Measurements from ENCODE around the gene LGALS4.
"Not testable (repeated sequence)": the region's sequence is repeated elsewhere in the genome, so short reads cannot be mapped to it uniquely, and the experiment has no call there.

Gene LGALS4

GRCh38 chr19:38793177-38793576 lies 19.6 kb downstream of the LGALS4 start:
- H2AFZ ChIP-seq (ENCODE audit: low read length): no peak overlapping the region

GRCh38 chr19:38792250-38793111 lies 20.3 kb downstream of the LGALS4 start:
- no peak overlapping the region for H2AFZ ChIP-seq (ENCODE audit: low read length)
- TF ChIP-seq EZH2phosphoT487 (IDR thresholded peaks at IDR 0.05; ENCODE audit: borderline replicate concordance): no peak
- TF ChIP-seq CTCF (conservative IDR thresholded peaks at IDR 0.05; ENCODE audit: low read length): no peak

More at GRCh38 chr19:38793177-38793576, 19.6 kb downstream of the LGALS4 start:
- H3K4me1 ChIP-seq (ENCODE audit: insufficient read depth, low read length, poor library complexity, severe bottlenecking): no peaks in the 10 kb centered on the region
- H3K9me2 ChIP-seq (replicated peaks; ENCODE audit: low read depth, low read length): no peaks in the 10 kb centered on the region
- no peak overlapping the region for H3K9ac ChIP-seq (ENCODE audit: low read depth, low read length, poor library complexity, severe bottlenecking)
- H3K27me3 ChIP-seq (ENCODE audit: insufficient read depth, low read length, poor library complexity, severe bottlenecking): no peaks in the 10 kb centered on the region
- no peaks in the 10 kb centered on the region for H3K79me2 ChIP-seq (ENCODE audit: insufficient read depth, low read length)
- no peak for TF ChIP-seq CTCF (conservative IDR thresholded peaks at IDR 0.05; ENCODE audit: low read length)
- no peak for TF ChIP-seq EZH2phosphoT487 (IDR thresholded peaks at IDR 0.05; ENCODE audit: borderline replicate concordance)
- no peaks in the 10 kb centered on the region for H3F3A ChIP-seq (ENCODE audit: low read depth)
- no peak overlapping the region for H3K4me3 ChIP-seq (ENCODE audit: low read length, poor library complexity, severe bottlenecking)
- no peak overlapping the region for H3K4me2 ChIP-seq (ENCODE audit: low read depth, low read length, poor library complexity, severe bottlenecking)
- H4K20me1 ChIP-seq (ENCODE audit: insufficient read depth, low read length, poor library complexity, severe bottlenecking): no peaks in the 10 kb centered on the region
- H3K9me3 ChIP-seq (ENCODE audit: insufficient read depth, low read depth, low read length): no peaks in the 10 kb centered on the region
- no peaks in the 10 kb centered on the region for H3K36me3 ChIP-seq (ENCODE audit: insufficient read depth, low read length)

GRCh38 chr19:38791451-38792064 lies 21.2 kb downstream of the LGALS4 start:
- H3K4me1 ChIP-seq (ENCODE audit: insufficient read depth, low read length, poor library complexity, severe bottlenecking); H3F3A ChIP-seq (ENCODE audit: low read depth); H3K9me3 ChIP-seq (ENCODE audit: insufficient read depth, low read depth, low read length); H3K36me3 ChIP-seq (ENCODE audit: insufficient read depth, low read length); H3K4me2 ChIP-seq (ENCODE audit: low read depth, low read length, poor library complexity, severe bottlenecking); H3K4me3 ChIP-seq (ENCODE audit: low read length, poor library complexity, severe bottlenecking); H2AFZ ChIP-seq (ENCODE audit: low read length); H3K9me2 ChIP-seq (replicated peaks; ENCODE audit: low read depth, low read length); H3K27me3 ChIP-seq (ENCODE audit: insufficient read depth, low read length, poor library complexity, severe bottlenecking); H4K20me1 ChIP-seq (ENCODE audit: insufficient read depth, low read length, poor library complexity, severe bottlenecking); H3K79me2 ChIP-seq (ENCODE audit: insufficient read depth, low read length); H3K9ac ChIP-seq (ENCODE audit: low read depth, low read length, poor library complexity, severe bottlenecking): not testable (repeated sequence)

More at GRCh38 chr19:38792250-38793111, 20.3 kb downstream of the LGALS4 start:
- Histone ChIP-seq H4K20me1 (ENCODE audit: insufficient read depth, low read length, poor library complexity, severe bottlenecking) (no peaks in the 10 kb centered on the region), H3K27me3 (ENCODE audit: insufficient read depth, low read length, poor library complexity, severe bottlenecking) (no peaks in the 10 kb centered on the region), H3K9me2 (replicated peaks; ENCODE audit: low read depth, low read length) (no peaks in the 10 kb centered on the region), H3K9me3 (ENCODE audit: insufficient read depth, low read depth, low read length) (no peaks in the 10 kb centered on the region), H3K79me2 (ENCODE audit: insufficient read depth, low read length) (no peaks in the 10 kb centered on the region), H3K4me2 (ENCODE audit: low read depth, low read length, poor library complexity, severe bottlenecking) (no peak overlapping the region), H3K4me1 (ENCODE audit: insufficient read depth, low read length, poor library complexity, severe bottlenecking) (no peaks in the 10 kb centered on the region), H3K9ac (ENCODE audit: low read depth, low read length, poor library complexity, severe bottlenecking) (no peak overlapping the region), H3K36me3 (ENCODE audit: insufficient read depth, low read length) (no peaks in the 10 kb centered on the region), H3K4me3 (ENCODE audit: low read length, poor library complexity, severe bottlenecking) (no peak overlapping the region), H3F3A (ENCODE audit: low read depth) (no peaks in the 10 kb centered on the region)

GRCh38 chr19:38790507-38791403 lies 22.0 kb downstream of the LGALS4 start:
- not testable (repeated sequence) for H3K9me2 ChIP-seq (replicated peaks; ENCODE audit: low read depth, low read length); H3K4me3 ChIP-seq (ENCODE audit: low read length, poor library complexity, severe bottlenecking); H2AFZ ChIP-seq (ENCODE audit: low read length)

More at GRCh38 chr19:38790507-38791403, 22.0 kb downstream of the LGALS4 start:
- H3K27me3 ChIP-seq (ENCODE audit: insufficient read depth, low read length, poor library complexity, severe bottlenecking); H3K79me2 ChIP-seq (ENCODE audit: insufficient read depth, low read length); H3K9ac ChIP-seq (ENCODE audit: low read depth, low read length, poor library complexity, severe bottlenecking); H3K4me1 ChIP-seq (ENCODE audit: insufficient read depth, low read length, poor library complexity, severe bottlenecking); H3K36me3 ChIP-seq (ENCODE audit: insufficient read depth, low read length); H3K4me2 ChIP-seq (ENCODE audit: low read depth, low read length, poor library complexity, severe bottlenecking); H4K20me1 ChIP-seq (ENCODE audit: insufficient read depth, low read length, poor library complexity, severe bottlenecking); H3F3A ChIP-seq (ENCODE audit: low read depth); H3K9me3 ChIP-seq (ENCODE audit: insufficient read depth, low read depth, low read length): not testable (repeated sequence)
